Transverse colon (tissue), 4 donors: ENCODE data around the gene ZFTA. TPM values are rescaled to one million over a fixed set of nuclear protein-coding genes. Genes with fewer than 3 reads are reported as not detected.

Experiments used
- DNase-seq: peaks from one replicate; pipeline ENCODE4 v3.0.0-alpha.2; 2019
- H3K27ac ChIP-seq, 4 donors: fragments of 200-600 bp; sonication (generic); 2 replicates each; pipeline ENCODE4 v1.5.1; 2016 to 2018; ENCODE audit warnings: inconsistent platforms in 4 of 4
- H3K27me3 ChIP-seq: fragments of 200-600 bp; sonication (generic); 2 replicates; pipeline ENCODE4 v1.5.1; 2017; ENCODE audit warnings: inconsistent platforms
- H3K36me3 ChIP-seq, 4 donors: fragments of 200-600 bp; sonication (generic); 2 replicates each; pipeline ENCODE4 v1.5.1; 2017 to 2019; ENCODE audit warnings: inconsistent platforms in 4 of 4
- H3K4me1 ChIP-seq, 4 donors: fragments of 200-600 bp; sonication (generic); 2 replicates each; pipeline ENCODE4 v1.5.1; 2017 to 2020; ENCODE audit warnings: inconsistent platforms in 4 of 4
- H3K4me3 ChIP-seq, 4 donors: fragments of 200-600 bp; sonication (generic); 1 replicate in 1 of 4; 2 replicates in 3 of 4; pipeline versions ENCODE4 v1.5.1 to v1.6.1; 2017 to 2019; ENCODE audit warnings: inconsistent platforms in 4 of 4
- H3K9me3 ChIP-seq, 2 donors: fragments of 200-600 bp; sonication (generic); 2 replicates each; pipeline ENCODE4 v1.5.1; 2017 to 2019; ENCODE audit warnings: inconsistent platforms in 2 of 2
- CTCF ChIP-seq, 5 experiments: fragments of 200-600 bp in 3 of 5; fragments of 450-650 bp in 2 of 5; sonication (generic) in 3 of 5; IDR thresholded peaks; 1 replicate in 2 of 5; 2 replicates in 3 of 5; pipeline ENCODE4 v1.5.1; 2016 to 2017; ENCODE audit warnings: antibody characterized with exemption in 5 of 5, inconsistent platforms in 3 of 5, mild to moderate bottlenecking in 2 of 5, moderate library complexity in 1 of 5
- EP300 ChIP-seq: sonication (generic); formaldehyde crosslinking; IDR thresholded peaks from one replicate; pipeline ENCODE4 v1.6.1; 2017; ENCODE audit warnings: antibody characterized with exemption, low read depth
- POLR2A ChIP-seq: fragments of 450-650 bp; IDR thresholded peaks from one replicate; pipeline ENCODE4 v1.6.1; 2016; ENCODE audit warnings: antibody characterized with exemption, mild to moderate bottlenecking, moderate library complexity
- POLR2AphosphoS5 ChIP-seq, 3 donors: sonication (generic); formaldehyde crosslinking; IDR thresholded peaks; one replicate each; pipeline ENCODE4 v1.6.1; 2016; ENCODE audit warnings: antibody characterized with exemption in 3 of 3
- WGBS, 2 donors: methylation state at CpG; one replicate each; pipeline ENCODE4 v1.1.5; 2018; ENCODE audit warnings: low coverage in 1 of 2; 5-methylcytosine and 5-hydroxymethylcytosine counted together
- in situ Hi-C, 4 donors: fragments of 200-750 bp; cut with MboI; loops; one replicate each; pipeline versions ENCODE4 v1.15.0 to v1.15.1; 2017; ENCODE audit warnings: low sequenced_read_pairs in 3 of 4, low pct_ligation_motif_present in 1 of 4, low pct_unique_long_range_greater_than_20kb in 1 of 4
- intact Hi-C: fragments of 100-400 bp; cut with DNase I; formaldehyde crosslinking; loops from one replicate; pipeline ENCODE4 v1.15.1; 2023; ENCODE audit warnings: low total_unique reads
- total RNA-seq, 4 donors: library from RNA; depleted of rRNA; stranded (reverse); fragments of >200 nt; gene quantifications; one replicate each; pipeline ENCODE4 v1.1.0, GENCODE V29; 2016

Gene ZFTA
- total RNA-seq, 4 donors from 2014 or later, result 4.6 to 15.7 (median 11.0) TPM

GRCh38 chr11:63770763-63771162 is 2.2 kb upstream of the ZFTA start:
- in situ Hi-C loops (no loop called here), intact Hi-C loops (no loop called here)
- Histone ChIP-seq H3K27ac (no peak overlapping the region), H3K4me3 (no peak overlapping the region), H3K27me3 (peaks cover 25% of the 10 kb centered on the region), H3K36me3 (no peaks in the 10 kb centered on the region), H3K9me3 (no peaks in the 10 kb centered on the region), H3K4me1 (peaks cover 17 to 31% (median 24%) of the 10 kb centered on the region in 4 donors)
- DNase-seq, result no peak
- no peak for TF ChIP-seq POLR2AphosphoS5 (IDR thresholded peaks at IDR 0.05)
- TF ChIP-seq EP300, result no peak
- no peak for TF ChIP-seq POLR2A
- TF ChIP-seq CTCF (IDR thresholded peaks at IDR 0.05), result no peak
- 81 to 84% methylated on average over 6 to 7 of the region's 7 CpGs for WGBS, 2 donors

- no peak for DNase-seq
- in situ Hi-C loops, result loop anchor here in 1 of 4 donors (10.0 kb wide), 1 partner anchor 175 kb away; no protein-coding TSS in a partner anchor
- Histone ChIP-seq H3K4me3 (peak overlapping the region; percentile 79 to 94 (median 92)), H3K4me1 (peaks cover 19 to 39% (median 32%) of the 10 kb centered on the region in 4 donors), H3K9me3 (no peaks in the 10 kb centered on the region), H3K27ac (peak overlapping the region; percentile 73 to 89 (median 82)), H3K27me3 (peaks cover 25% of the 10 kb centered on the region), H3K36me3 (no peaks in the 10 kb centered on the region)
- no peak for TF ChIP-seq CTCF (IDR thresholded peaks at IDR 0.05)
- TF ChIP-seq POLR2AphosphoS5 (IDR thresholded peaks at IDR 0.05), result no peak
- no peak for TF ChIP-seq POLR2A
- TF ChIP-seq EP300, result no peak
- WGBS, 2 donors, result 14% methylated on average over 17 of the region's 35 CpGs; no CpG with 5 or more reads in 1 of the 2 donors
- intact Hi-C loops, result loop anchor here (5.0 to 10.0 kb wide), 2 partner anchors 42 to 85 kb away; partner anchors contain the start of genes RTN3 and SPINDOC
Observed at GRCh38 chr11:63769714-63770455, 1.3 kb upstream of the ZFTA start.

- no peaks in the 10 kb centered on the region for H3K36me3 ChIP-seq
- WGBS, 2 donors, result 1% methylated on average over 27 of the region's 82 CpGs; no CpG with 5 or more reads in 1 of the 2 donors
- H3K4me1 ChIP-seq, result peaks cover 25 to 46% (median 39%) of the 10 kb centered on the region in 4 donors
- intact Hi-C loops, result loop anchor here (5.0 to 10.0 kb wide), 2 partner anchors 43 to 84 kb away; partner anchors contain the start of genes RTN3 and SPINDOC
- in situ Hi-C loops, result loop anchor here in 1 of 4 donors (10.0 kb wide), 1 partner anchor 176 kb away; no protein-coding TSS in a partner anchor
- H3K4me3 ChIP-seq, result peak overlapping the region; percentile 79 to 94 (median 92)
- no peaks in the 10 kb centered on the region for H3K9me3 ChIP-seq
- peak; percentile 43 for DNase-seq
- TF ChIP-seq CTCF (IDR thresholded peaks at IDR 0.05), result no peak
- no peak for TF ChIP-seq POLR2AphosphoS5 (IDR thresholded peaks at IDR 0.05)
- TF ChIP-seq POLR2A, result no peak
- no peak for TF ChIP-seq EP300
- peaks cover 25% of the 10 kb centered on the region for H3K27me3 ChIP-seq
- peak overlapping the region; percentile 73 to 89 (median 82) for H3K27ac ChIP-seq
Observed at GRCh38 chr11:63769042-63769713, 603 bp upstream of the ZFTA start.
